Activated CD8-positive, alpha-beta memory T cell treated with anti-CD3 and anti-CD28 coated beads, Interleukin-2, amount 50 U/mL, for 1 hour (primary cell): Measurements from ENCODE around the gene GALP.
"Not testable (repeated sequence)": the region's sequence is repeated elsewhere in the genome, so short reads cannot be mapped to it uniquely, and the experiment has no call there.

Source experiments
- DNase-seq: peaks from one replicate; pipeline ENCODE4 v3.0.0-alpha.2; 2020; ENCODE audit errors: extremely low read depth

The GALP gene

GRCh38 chr19:56148096-56148495 lies 27.7 kb upstream of the GALP start:
- no peak for DNase-seq

GRCh38 chr19:56148955-56149655 lies 26.7 kb upstream of the GALP start:
- DNase-seq: not testable (repeated sequence)

- no peak for DNase-seq
Measured at GRCh38 chr19:56149656-56150038, 26.2 kb upstream of the GALP start.

DNA sequence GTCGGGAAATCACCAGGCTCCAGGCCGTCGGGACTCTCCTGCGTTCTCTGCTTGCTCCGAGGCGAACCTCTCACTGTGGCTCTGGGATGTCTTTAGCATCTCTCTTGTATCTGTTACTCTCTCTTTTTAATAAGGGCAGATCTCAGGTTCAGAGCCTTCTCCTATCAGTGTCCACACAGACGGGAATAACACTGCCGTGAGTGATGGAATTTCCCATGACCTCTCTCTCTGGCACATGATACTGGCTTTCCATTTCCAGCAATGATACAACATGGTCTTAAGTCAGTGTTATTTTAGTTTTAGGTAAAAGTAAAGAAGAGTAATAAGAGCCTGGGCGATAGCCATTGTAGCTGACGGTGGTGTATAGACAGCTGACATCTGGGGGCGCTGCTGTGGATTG lies 25.4 kb upstream of the GALP start:
- no peak for DNase-seq

DNA sequence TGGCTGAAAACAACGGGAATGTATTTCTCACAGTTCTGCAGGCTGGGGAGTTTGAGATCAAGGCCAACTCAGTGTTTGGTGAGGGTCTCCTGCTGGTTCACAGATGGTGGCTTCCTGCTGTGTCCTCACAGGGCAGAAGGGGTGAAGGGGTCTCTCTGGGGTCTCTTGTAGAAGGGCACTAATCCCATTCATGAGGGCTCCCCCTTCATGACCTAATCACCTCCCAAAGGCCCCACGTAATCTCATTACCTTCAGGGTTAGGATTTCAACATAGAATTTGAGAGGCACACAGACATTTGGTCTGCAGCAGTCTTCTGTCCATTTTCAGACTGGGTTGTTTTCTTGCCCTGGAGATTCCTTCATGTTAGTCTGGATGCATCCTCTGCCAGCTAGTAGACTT lies 23.2 kb upstream of the GALP start:
- DNase-seq: no peak

GRCh38 chr19:56153507-56153906 lies 22.3 kb upstream of the GALP start:
- DNase-seq: no peak

DNA sequence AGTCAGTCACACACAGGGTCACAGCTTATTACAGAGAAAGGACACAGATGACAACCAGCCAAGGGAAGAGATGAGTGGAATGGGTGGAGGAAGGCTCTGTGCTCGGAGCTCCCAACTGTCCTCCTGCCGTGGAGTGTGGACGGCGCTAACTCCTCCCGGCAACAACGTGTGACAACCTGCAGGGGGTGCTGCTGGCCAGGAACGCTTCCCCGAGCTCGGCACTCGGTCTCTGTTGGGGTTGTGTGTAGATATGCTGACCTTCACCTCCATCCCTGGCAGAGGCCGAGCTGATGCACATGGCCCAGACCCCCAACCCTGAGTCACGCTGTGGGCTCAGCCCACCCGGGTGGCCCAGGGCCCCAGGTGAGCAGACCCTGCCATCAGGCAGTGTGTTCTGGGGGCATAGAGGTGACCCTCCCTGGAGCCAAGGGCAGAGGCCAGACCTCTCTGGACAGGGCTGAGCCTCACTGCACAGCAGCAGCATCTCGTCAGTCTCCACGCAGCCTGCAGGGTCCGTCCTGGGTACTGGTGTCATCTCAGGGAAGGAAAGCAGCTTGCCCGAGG lies 20.6 kb upstream of the GALP start:
- DNase-seq: no peak

- DNase-seq: no peak
Measured at GRCh38 chr19:56156768-56157167, 19.0 kb upstream of the GALP start.

GRCh38 chr19:56158170-56158757 lies 17.5 kb upstream of the GALP start:
- no peak for DNase-seq

DNA sequence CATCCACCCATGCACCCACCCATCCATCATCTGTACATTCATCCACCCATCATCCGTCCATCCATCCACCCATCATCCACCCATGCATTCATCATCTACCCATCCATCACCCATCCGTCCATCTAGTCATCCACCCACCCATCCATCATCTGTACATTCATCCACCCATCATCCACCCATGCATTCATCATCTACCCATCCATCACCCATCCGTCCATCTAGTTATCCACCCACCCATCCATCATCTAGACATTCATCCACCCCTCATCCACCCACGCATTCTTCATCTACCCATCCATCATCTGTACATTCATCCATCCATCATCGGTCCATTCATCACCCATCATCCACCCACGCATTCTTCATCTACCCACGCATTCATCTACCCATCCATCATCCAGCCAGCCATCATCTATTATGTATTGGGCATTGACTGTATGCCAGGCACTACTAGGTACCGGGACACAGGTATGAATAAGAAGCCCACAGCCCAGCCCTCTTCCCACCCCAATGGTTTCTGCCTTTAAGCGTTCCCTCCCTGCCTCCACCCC lies 16.7 kb upstream of the GALP start:
- no peak for DNase-seq

DNA sequence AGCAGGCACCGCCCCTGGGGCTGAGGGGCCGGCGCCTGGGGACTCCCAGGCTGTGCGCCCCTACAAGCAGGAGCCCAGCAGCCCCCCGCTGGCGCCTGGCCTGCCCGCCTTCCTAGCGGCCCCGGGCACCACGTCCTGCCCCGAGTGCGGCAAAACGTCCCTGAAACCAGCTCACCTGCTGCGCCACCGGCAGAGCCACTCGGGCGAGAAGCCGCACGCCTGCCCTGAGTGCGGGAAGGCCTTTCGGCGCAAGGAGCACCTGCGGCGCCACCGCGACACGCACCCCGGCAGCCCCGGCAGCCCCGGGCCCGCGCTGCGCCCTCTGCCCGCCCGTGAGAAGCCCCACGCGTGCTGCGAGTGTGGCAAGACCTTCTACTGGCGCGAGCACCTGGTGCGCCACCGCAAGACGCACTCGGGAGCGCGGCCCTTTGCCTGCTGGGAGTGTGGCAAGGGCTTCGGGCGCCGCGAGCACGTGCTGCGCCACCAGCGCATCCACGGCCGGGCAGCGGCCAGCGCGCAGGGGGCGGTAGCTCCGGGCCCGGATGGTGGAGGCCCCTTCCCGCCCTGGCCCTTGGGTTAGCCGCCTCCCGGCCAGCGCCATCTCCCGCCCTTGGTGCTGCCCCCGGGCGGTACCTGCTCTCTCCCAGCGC lies 16.1 kb upstream of the GALP start:
- no peak for DNase-seq

DNA sequence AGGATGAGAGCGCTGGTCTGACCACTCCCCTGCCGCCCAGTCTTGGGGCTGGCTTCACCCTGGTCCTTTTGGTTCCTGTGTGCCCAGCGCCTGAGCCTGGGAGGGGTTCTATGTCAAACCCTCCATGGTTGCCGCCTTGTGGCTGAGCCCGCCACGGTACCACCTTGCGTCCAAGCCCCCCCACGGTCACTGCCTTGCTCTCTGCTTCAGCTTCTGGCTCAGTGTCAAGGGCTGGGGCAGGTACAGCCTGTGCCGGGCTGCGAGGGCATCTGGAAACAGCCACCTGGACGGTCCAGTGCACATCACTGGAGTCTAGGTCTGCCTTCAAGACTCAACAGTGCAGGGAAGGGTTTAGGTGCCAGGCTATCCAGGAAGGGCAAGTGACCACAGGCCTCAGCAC lies 14.3 kb upstream of the GALP start:
- no peak for DNase-seq

- no peak for DNase-seq
Measured at GRCh38 chr19:56162258-56162657, 13.6 kb upstream of the GALP start.

DNA sequence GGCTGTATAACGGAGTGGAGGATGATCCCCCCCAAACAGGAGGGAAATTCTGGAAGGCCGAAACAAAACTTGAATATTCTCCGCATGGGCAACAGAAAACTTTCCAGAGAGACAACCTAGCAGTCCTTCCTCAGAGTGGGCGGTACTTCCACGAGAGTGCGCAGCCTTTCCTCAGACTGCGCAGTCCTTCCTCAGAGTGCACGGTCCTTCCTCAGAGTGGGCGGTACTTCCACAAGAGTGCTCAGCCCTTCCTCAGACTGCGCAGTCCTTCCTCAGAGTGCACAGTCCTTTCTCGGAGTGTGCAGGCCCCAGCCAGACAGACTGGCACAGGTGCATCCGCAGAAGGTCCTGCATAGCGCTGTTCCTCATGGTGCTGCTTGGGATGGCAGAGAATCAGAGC lies 12.7 kb upstream of the GALP start:
- DNase-seq: no peak

DNA sequence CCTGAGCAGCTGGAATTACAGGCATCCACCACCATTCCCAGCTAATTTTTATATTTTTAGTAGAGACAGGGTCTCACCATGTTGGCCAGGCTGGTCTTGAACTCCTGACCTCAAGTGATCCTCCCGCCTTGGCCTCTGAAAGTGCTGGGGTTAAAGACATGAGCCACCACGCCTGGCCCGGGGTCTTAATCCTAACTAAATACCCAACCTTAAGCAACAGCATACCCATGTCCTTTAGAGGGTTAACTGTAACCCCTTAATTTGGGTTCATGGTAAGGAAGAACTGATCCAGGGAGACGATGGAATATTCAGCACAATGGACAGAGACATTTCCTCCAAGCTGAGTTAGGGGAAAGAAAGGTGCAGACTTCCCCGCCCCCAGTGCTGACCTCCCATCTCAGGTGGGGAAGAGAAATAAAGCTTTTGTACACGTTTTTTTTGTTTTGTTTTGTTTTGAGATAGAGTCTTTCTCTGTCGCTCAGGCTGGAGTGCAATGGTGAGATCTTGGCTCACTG lies 8.7 kb upstream of the GALP start:
- DNase-seq: no peak

DNA sequence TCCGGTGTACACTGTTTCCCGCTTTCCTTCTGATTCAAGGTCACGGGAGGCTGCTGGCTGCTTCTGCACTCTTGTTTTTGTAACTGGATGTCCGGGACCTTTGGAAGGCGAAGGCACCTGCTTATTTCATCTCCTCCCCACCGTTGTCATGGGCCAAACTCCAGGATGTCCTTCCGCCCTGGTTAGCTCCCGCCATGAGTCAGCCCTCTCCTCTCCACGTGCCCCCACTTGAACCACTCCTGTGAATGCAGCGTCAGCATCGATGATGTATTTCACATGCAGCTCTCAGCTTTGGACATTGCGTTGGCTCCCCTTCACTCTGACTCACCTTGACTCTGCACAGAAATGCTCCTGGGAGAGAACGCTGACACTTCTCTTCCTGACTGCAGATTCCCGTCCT lies 5.5 kb upstream of the GALP start:
- no peak for DNase-seq

- no peak for DNase-seq
Measured at GRCh38 chr19:56174086-56174485, 1.7 kb upstream of the GALP start.

- DNase-seq: no peak
Measured at GRCh38 chr19:56174550-56174949, 1.3 kb upstream of the GALP start.

DNA sequence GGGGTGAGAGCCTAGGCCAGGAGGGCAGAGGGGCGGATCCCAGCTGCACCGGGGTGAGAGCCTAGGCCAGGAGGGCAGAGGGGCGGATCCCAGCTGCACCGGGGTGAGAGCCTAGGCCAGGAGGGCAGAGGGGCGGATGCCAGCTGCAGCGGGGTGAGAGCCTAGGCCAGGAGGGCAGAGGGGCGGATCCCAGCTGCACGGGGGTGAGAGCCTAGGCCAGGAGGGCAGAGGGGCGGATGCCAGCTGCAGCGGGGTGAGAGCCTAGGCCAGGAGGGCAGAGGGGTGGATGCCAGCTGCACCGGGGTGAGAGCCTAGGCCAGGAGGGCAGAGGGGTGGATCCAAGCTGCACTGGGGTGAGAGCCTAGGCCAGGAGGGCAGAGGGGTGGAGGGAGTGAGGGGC lies 502 bp downstream of the GALP start:
- DNase-seq: not testable (repeated sequence)

- no peak for DNase-seq
Measured at GRCh38 chr19:56176881-56177280, 1.1 kb downstream of the GALP start.

DNA sequence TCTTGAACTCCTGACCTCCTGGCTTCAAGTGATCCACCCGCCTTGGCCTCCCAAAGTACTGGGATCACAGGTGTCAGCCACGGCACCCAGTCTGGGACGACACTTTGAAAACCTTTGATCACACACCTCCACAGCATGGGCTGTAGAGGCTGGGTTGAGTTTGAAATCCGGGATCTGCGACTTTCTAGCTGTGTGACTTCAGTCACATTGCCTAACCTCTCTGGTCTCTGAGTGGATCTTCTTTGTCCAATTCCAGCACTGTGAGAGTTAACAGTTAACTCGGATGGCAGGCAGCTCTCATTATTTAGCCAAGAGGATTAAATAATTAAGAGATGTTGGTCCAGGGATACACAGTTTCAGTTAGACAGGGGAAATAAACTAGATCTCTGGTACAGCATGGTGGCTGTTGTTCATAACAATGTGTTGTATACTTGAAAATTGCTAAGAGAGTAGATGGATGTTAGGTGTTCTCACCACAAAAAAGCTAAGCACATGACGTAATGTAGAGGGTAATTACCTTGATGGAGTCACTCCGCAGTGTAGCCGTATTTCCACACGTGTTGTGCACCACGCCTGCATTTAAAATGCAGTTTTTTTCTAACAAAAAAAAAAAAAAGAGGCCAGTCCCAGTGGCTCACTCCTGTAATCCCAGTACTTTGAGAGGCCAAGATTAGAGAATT lies 1.9 kb downstream of the GALP start:
- DNase-seq: no peak

GRCh38 chr19:56189785-56190184 lies 14.0 kb downstream of the GALP start:
- no peak for DNase-seq
